NCI-H524 treated with DMSO at 0.1 percent for 48 hours (cell line): Measurements from ENCODE around the gene IQUB.
"Not testable (repeated sequence)": the region's sequence is repeated elsewhere in the genome, so short reads cannot be mapped to it uniquely, and the experiment has no call there.

ENCODE experiments used
- DNase-seq: peaks from one replicate; lab custom pipeline; 2025; lab: John Stamatoyannopoulos, UW

Gene IQUB

DNA sequence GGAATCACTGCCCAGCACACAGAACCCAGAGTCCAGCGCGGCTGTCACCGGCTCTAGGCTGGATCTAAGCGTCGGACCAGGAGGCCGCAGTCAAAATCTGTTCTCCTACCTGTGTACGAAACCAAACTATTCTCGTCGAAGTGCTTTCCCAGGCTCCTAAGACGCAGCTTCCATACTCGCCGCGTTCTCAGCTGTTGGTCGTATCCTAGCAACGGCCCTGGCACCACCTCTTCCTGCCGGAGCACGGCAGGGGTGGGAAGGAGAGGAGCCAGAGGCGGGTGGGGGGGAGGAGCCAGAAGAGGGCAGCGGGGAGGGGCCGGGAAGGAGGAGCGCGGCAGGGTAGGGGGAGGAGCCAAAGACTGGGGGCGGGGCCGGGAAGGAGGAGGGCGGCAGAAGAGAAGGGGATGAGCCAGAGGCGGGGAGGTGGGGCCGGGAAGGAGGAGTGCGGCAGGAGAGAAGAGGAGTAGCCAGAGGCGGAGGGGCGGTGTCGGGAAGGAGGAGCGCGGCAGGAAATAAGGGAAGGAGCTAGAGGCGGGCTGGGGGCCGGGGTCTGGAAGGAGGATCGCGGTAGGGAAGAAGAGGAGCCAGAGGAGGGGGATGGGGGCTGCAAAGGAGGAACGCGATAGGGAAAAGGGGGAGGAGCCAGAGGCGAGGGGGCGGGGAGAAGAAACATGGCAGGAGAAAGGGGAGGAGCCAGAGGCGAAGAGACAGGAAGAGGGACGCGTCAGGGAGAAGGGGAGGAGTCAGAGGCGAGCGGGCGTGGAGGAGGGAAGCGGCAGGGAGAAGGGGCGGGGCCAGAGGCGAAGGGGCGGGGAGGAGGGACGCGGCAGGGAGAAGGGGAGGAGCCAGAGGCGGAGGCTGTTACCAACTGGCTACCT is at the start of gene IQUB:
IQUB (minus strand) TSS at position 213 of the 878 bp plus-strand sequence. CDS start 22,255 bp downstream, outside the sequence.
- DNase-seq = peak; percentile 74

DNA sequence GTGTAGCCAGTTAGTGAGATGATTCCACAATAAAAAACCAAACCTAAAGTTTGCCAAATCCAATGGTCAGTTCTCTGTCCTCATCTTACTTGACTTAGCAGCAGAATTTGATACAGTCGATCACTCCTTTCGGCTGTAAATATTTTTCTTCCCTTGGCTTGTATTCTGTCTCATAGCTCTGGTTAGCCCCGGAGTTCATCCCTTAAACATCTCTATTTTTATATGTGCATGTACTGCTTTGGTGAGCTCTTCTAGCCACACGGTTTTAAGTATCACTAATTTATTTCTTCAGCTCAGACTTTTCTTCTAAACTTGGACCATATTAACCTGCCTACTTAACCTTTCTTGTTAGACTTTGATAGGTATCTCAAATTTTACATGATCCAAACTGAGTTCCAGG is 49.4 kb upstream of the IQUB start:
- no peak for DNase-seq

DNA sequence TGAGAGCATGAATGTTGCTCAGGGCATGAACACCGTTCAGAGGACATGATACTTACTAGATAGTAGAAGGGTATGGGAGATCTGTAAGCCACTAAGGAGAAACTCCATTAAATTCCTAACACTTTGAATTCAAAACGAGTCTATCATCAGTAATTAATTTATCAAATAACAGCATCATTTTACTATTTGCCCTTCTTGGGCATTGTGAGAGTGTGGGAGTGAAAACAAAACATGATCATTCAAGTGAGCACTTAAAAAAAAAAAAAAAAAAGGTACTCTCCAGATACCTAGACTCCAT is 46.7 kb upstream of the IQUB start:
- no peak for DNase-seq

- peak; percentile 9 for DNase-seq
Observed at GRCh38 chr7:123580406-123581161, 46.2 kb upstream of the IQUB start.

GRCh38 chr7:123579416-123579815 is 45.0 kb upstream of the IQUB start:
- no peak for DNase-seq

GRCh38 chr7:123573896-123574467 is 39.6 kb upstream of the IQUB start:
- DNase-seq = no peak

- DNase-seq = no peak
Observed at GRCh38 chr7:123573341-123573740, 38.9 kb upstream of the IQUB start.

DNA sequence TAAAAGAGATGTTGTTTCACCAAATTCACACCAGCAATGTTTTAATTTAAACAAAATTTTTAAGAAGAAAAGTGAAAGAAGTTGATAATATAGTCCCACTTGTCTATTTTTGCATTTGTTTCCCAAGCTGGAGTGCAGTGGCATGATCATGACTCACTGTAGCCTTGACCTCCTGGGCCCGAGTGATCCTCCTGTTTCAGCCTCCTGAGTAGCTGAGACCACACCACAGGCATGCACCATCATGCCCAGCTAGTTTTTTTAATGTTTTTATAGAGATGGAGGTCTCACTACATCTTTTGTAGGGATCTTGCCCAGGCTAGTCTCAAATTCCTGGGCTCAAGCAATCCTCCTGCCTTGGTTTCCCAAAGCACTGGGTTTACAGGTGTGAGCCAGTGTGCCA is 37.3 kb upstream of the IQUB start:
- no peak for DNase-seq

- no peak for DNase-seq
Observed at GRCh38 chr7:123571187-123571586, 36.8 kb upstream of the IQUB start.

DNA sequence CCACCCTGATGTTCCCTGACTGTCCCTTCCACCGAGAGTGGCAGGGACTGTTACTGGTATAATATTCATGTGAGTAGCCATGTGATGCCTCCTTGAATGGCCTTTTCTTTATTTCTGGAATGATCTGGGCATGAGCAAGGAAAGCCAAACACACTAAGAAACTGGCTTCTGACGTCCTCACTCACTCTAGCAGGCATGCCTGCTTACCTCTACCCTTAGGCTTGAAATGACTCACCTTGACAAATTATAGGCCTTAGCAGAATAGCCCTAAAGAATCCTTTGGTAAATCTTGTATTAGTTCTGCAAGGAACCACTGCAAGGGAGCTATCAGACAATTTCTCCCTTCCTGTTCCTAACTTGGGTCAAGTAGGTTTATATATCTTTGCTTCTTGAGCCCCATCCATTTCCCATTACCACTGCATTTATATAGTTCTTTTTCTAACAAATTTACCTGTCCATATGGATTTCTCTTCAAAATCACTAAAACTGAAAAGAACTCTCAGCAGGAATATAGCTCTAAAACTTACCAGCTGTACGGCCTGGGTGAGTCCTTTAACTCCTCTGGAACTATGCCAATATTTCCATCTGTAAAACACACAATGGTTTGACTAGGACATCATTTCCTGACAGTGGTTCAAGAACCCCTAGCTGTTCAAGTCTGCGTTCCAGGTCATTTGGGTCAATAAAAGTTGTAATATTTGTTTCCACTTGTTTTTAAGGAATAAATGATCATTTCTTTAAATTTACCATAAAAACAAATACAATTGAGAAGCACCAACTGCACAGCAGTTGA is 36.2 kb upstream of the IQUB start:
- no peak for DNase-seq

DNA sequence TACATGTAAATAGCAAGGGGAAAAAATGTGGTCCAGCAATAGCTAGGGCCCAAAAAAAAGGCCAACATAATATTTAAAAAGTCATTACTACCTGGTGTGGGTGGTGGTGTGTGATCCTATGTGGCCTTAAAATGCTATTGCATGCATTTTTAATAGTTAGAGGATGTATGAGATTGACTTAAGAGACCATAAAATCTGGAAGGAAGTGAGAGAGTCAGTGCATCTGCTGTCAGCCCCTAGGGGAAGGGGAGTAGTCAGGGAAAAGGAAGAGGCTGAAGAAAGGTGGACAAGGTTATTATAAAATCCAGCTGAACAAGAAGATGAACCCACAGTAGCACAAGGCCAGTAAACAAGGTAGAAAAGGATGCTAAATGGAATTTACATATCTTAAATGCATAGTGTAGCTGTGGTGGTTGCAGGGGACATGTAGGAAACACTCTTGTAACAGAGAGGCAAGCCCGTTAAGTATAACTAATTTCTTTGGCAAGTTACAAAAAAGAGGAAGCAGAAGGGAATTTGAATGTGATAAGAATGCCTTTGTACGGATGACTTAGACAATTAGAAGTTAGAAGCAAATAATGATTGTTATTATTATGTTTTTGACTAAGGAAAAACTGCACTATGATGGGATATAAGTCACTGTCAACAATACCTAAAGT is 35.1 kb upstream of the IQUB start:
- DNase-seq = no peak

- DNase-seq = no peak
Observed at GRCh38 chr7:123562121-123562520, 27.7 kb upstream of the IQUB start.

GRCh38 chr7:123558289-123558874 is 24.0 kb upstream of the IQUB start:
- no peak for DNase-seq

DNA sequence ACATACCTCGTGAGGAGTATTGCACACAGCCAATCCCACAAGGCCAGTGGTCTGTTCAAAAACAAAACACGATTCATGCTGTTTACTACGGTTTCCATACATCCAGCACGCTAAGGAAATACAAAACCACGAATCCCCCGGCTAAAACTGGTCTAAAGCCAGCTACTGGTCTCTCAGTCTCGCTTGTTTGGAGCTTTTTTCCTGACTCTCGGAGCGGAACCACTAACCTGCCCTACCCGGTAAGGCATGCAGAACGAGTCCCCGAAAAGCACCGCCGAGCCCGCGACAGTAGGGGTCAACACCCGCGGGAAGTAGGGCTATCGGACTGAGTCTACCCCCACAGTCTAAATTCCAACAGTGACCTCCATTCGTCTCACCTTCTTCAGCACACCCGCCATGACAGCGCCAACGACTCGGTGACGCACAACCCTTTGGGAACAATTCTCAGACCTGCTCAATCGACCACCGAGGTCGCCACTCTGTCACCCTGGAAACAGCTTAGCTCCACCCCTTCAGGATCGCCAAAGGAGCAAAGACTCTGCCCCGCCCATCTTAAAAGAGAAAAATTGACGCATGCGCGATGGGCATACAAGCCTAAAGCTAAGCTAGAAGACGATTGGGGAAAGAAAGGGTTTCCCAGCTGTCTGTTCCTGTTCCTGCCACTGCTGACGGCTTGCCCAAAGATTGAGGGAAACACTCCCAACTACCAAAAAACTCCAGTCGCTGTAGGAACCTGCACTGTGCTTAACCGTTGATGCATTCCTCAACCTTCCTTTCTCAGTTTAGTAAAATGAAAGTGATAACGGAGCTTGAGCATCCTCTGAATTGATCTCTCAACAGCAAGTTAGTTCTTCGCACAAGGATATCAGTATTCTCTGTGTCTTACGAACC is 23.2 kb upstream of the IQUB start, which contains the start of gene NDUFA5:
NDUFA5 (minus strand) TSS at position 421 of the 891 bp plus-strand sequence; CDS start at position 398, 23 bp downstream.
- DNase-seq = peak; percentile 87

DNA sequence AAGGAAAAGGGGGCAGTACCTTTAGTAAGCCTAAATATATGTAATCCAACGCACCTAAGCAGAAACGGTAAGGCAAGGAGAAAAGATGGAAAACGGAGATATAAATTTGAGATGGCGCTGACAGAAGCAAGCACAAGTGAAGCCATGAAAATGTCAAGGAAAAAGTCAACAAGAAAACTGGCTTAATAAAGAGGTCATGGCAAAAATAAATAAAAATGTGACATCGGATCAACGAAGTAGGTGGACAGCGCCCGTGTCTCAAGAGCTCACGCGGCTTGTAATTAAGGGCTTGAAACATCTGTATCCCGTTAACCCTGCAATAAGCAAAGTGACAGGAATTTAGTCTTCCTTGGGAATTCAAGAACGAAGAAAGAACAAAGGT is 22.6 kb upstream of the IQUB start:
- DNase-seq = no peak

GRCh38 chr7:123555484-123555883 is 21.1 kb upstream of the IQUB start:
- DNase-seq = no peak

DNA sequence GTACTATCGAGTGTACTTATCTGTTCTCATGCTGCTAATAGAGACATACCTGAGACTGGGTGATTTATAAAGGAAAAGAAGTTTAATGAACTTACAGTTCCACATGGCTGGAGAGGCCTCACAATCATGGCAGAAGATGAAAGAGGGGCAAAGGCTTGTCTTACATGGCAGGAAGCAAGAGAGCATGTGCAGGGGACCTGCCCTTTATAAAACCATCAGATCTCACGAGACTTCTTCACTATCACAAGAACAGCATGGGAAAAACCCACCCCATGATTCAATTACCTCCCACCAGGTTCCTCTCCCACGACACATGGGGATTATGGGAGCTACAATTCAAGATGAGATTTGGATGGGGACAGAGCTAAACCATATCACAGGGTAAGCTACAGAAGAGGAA is 18.8 kb upstream of the IQUB start:
- no peak for DNase-seq

GRCh38 chr7:123552641-123553040 is 18.2 kb upstream of the IQUB start:
- no peak for DNase-seq

GRCh38 chr7:123552134-123552533 is 17.7 kb upstream of the IQUB start:
- DNase-seq = not testable (repeated sequence)

GRCh38 chr7:123548406-123548805 is 14.0 kb upstream of the IQUB start:
- DNase-seq = no peak
